DOHH2 (cell line): Measurements from ENCODE around the gene USF2.

Experiments
- H3F3A ChIP-seq: fragments of 200-600 bp; sonication (generic), shearing (Covaris generic); 2 replicates; pipeline ENCODE4 v1.6.0; 2016; ENCODE audit warnings: antibody characterized with exemption, mild to moderate bottlenecking; ENCODE audit not compliant: control insufficient read depth, insufficient read depth
- H3K27ac ChIP-seq: fragments of 200-600 bp; sonication (generic); 2 replicates; pipeline ENCODE4 v1.5.1; 2014; ENCODE audit warnings: low read depth, mild to moderate bottlenecking, low read length, moderate library complexity
- H3K27me3 ChIP-seq: fragments of 200-600 bp; sonication (generic); 2 replicates; pipeline ENCODE4 v1.6.1; 2014; ENCODE audit warnings: mild to moderate bottlenecking, low read length, mixed read lengths; ENCODE audit not compliant: control insufficient read depth
- H3K36me3 ChIP-seq: fragments of 200-600 bp; sonication (generic); 2 replicates; pipeline ENCODE4 v1.6.1; 2014; ENCODE audit warnings: mild to moderate bottlenecking, low read length, moderate library complexity, mixed read lengths; ENCODE audit not compliant: control insufficient read depth
- H3K4me1 ChIP-seq: fragments of 200-600 bp; sonication (generic); 2 replicates; pipeline ENCODE4 v1.6.1; 2014; ENCODE audit warnings: mild to moderate bottlenecking, low read length, mixed read lengths; ENCODE audit not compliant: control insufficient read depth
- H3K4me2 ChIP-seq: fragments of 200-600 bp; sonication (generic); 2 replicates; pipeline ENCODE4 v1.6.0; 2014; ENCODE audit warnings: mild to moderate bottlenecking, low read length, moderate library complexity
- H3K4me3 ChIP-seq: fragments of 200-600 bp; sonication (generic); 2 replicates; pipeline ENCODE4 v1.5.1; 2014; ENCODE audit warnings: mild to moderate bottlenecking, low read length, mixed read lengths
- H3K79me2 ChIP-seq: fragments of 200-600 bp; sonication (generic); 2 replicates; pipeline ENCODE4 v1.6.1; 2014; ENCODE audit warnings: mild to moderate bottlenecking, low read length, mixed read lengths; ENCODE audit not compliant: control insufficient read depth
- H3K9me2 ChIP-seq: fragments of 200-600 bp; sonication (generic); replicated peaks from 2 replicates; pipeline ENCODE4 v1.6.1; 2014; ENCODE audit warnings: mild to moderate bottlenecking, low read length, mixed read lengths; ENCODE audit not compliant: control insufficient read depth
- H3K9me3 ChIP-seq: fragments of 200-600 bp; sonication (generic); 2 replicates; pipeline ENCODE4 v1.6.1; 2014; ENCODE audit warnings: antibody characterized with exemption, low read length, mixed read lengths; ENCODE audit not compliant: control insufficient read depth, insufficient read depth
- H4K20me1 ChIP-seq: fragments of 200-600 bp; sonication (generic); 2 replicates; pipeline ENCODE4 v1.6.0; 2014; ENCODE audit warnings: low read depth, mild to moderate bottlenecking, antibody characterized with exemption, low read length, moderate library complexity; ENCODE audit not compliant: control insufficient read depth, insufficient read depth
- EZH2phosphoT487 ChIP-seq: fragments of 200-600 bp; sonication (generic); IDR thresholded peaks from 2 replicates; pipeline ENCODE4 v1.6.1; 2017; ENCODE audit warnings: borderline replicate concordance, mild to moderate bottlenecking, antibody characterized with exemption, low read length, moderate library complexity, mixed read lengths
- TF ChIP-seq, protein P1 (sequence below): fragments of 200-600 bp; sonication (generic); IDR thresholded peaks from one replicate; pipeline ENCODE4 v1.5.1; 2014; ENCODE audit warnings: antibody characterized with exemption, mild to moderate bottlenecking, low read depth, low read length; ENCODE audit not compliant: poor library complexity, severe bottlenecking

USF2 gene

GRCh38 chr19:35328851-35329285 lies 60.1 kb downstream of the USF2 start, which contains the start of gene CD22:
Gene CD22, plus strand, starts transcription at chr19:35329187. Its CDS starts 2,854 bp downstream, at chr19:35332041.
- Histone ChIP-seq H4K20me1 (peaks cover 6% of the 10 kb centered on the region; the same call in 1 of the 2 replicates), H3K27me3 (no peaks in the 10 kb centered on the region), H3K4me2 (peak within 1 kb of the TSS; percentile 92), H3F3A (peaks cover 61% of the 10 kb centered on the region), H3K27ac (peak within 1 kb of the TSS; percentile 98), H3K4me3 (peak within 1 kb of the TSS; percentile 83), H3K36me3 (peaks cover 52% of the 10 kb centered on the region), H3K79me2 (peaks cover 89% of the 10 kb centered on the region), H3K9me3 (no peaks in the 10 kb centered on the region), H3K9me2 (no peaks in the 10 kb centered on the region), H3K4me1 (peaks cover 81% of the 10 kb centered on the region)
- TF ChIP-seq, protein P1, sequence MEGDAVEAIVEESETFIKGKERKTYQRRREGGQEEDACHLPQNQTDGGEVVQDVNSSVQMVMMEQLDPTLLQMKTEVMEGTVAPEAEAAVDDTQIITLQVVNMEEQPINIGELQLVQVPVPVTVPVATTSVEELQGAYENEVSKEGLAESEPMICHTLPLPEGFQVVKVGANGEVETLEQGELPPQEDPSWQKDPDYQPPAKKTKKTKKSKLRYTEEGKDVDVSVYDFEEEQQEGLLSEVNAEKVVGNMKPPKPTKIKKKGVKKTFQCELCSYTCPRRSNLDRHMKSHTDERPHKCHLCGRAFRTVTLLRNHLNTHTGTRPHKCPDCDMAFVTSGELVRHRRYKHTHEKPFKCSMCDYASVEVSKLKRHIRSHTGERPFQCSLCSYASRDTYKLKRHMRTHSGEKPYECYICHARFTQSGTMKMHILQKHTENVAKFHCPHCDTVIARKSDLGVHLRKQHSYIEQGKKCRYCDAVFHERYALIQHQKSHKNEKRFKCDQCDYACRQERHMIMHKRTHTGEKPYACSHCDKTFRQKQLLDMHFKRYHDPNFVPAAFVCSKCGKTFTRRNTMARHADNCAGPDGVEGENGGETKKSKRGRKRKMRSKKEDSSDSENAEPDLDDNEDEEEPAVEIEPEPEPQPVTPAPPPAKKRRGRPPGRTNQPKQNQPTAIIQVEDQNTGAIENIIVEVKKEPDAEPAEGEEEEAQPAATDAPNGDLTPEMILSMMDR, result no peak
- TF ChIP-seq EZH2phosphoT487, result no peak

- Histone ChIP-seq H3K27me3 (no peaks in the 10 kb centered on the region), H3K79me2 (peaks cover 94% of the 10 kb centered on the region), H3K9me3 (no peaks in the 10 kb centered on the region), H3K9me2 (no peaks in the 10 kb centered on the region), H3K4me1 (peaks cover 82% of the 10 kb centered on the region), H3K36me3 (peaks cover 56% of the 10 kb centered on the region), H3F3A (peaks cover 60% of the 10 kb centered on the region), H4K20me1 (peaks cover 8% of the 10 kb centered on the region; the same call in 1 of the 2 replicates), H3K4me3 (peak overlapping the region; percentile 83), H3K4me2 (peak overlapping the region; percentile 92), H3K27ac (peak overlapping the region; percentile 98)
- TF ChIP-seq EZH2phosphoT487, result no peak
- TF ChIP-seq, protein P1, result no peak
Observed at GRCh38 chr19:35329323-35329722, 60.6 kb downstream of the USF2 start.
